Gastrocnemius medialis (tissue), 4 donors: ENCODE results near the gene TMUB2.

Source experiments
- CTCF ChIP-seq, 5 experiments: fragments of 450-650 bp in 3 of 5; fragments of 200-600 bp in 2 of 5; sonication (generic) in 2 of 5; IDR thresholded peaks in 4 of 5; conservative IDR thresholded peaks in 1 of 5; 1 replicate in 4 of 5; 2 replicates in 1 of 5; pipeline ENCODE4 v1.5.1; 2016 to 2019; ENCODE audit warnings: antibody characterized with exemption in 5 of 5, mild to moderate bottlenecking in 3 of 5, moderate library complexity in 3 of 5
- POLR2A ChIP-seq, 2 donors: fragments of 450-650 bp; IDR thresholded peaks; one replicate each; pipeline ENCODE4 v1.6.1; 2017; ENCODE audit warnings: antibody characterized with exemption in 2 of 2, mild to moderate bottlenecking in 2 of 2, moderate library complexity in 2 of 2

GRCh38 chr17:44216173-44216572 is 29.4 kb downstream of the TMUB2 start:
- no peak for TF ChIP-seq CTCF (IDR thresholded peaks at IDR 0.05 in 4 of 5, conservative IDR thresholded peaks at IDR 0.05 in 1 of 5)
- TF ChIP-seq POLR2A (IDR thresholded peaks at IDR 0.05): no peak
